A549 (cell line): ENCODE measurements around the gene ITM2B.

Experiments used
- BCL3 ChIP-seq: fragments of >200 bp; sonication (Bioruptor Twin); formaldehyde crosslinking; IDR thresholded peaks from 3 replicates; pipeline ENCODE4 v1.6.1; 2016
- CEBPB ChIP-seq, 2 experiments: fragments of >200 bp in 1 of 2; sonication (Bioruptor Twin) in 1 of 2; formaldehyde crosslinking in 1 of 2; IDR thresholded peaks; 2 replicates each; pipeline ENCODE4 v1.6.1; 2012 to 2016
- EHMT2 ChIP-seq: fragments of 200-600 bp; sonication (generic); IDR thresholded peaks from 2 replicates; pipeline ENCODE4 v1.6.1; 2016; ENCODE audit warnings: antibody characterized with exemption, low read depth, mild to moderate bottlenecking, moderate library complexity
- ELK1 ChIP-seq: fragments of 150-350 bp; IDR thresholded peaks from 2 replicates; pipeline ENCODE4 v1.6.1; 2014; ENCODE audit warnings: low read depth, mild to moderate bottlenecking, low read length
- HES2 ChIP-seq: fragments of >200 bp; sonication (Bioruptor Twin); formaldehyde crosslinking; IDR thresholded peaks from 2 replicates; pipeline ENCODE4 v1.6.1; 2016
- MYC ChIP-seq: IDR thresholded peaks from 2 replicates; pipeline ENCODE4 v1.6.1; 2012; ENCODE audit warnings: mild to moderate bottlenecking, inconsistent platforms, low read length, improper control_type of control experiment, borderline replicate concordance
- POLR2A ChIP-seq: IDR thresholded peaks from 2 replicates; pipeline ENCODE4 v1.6.1; 2012; ENCODE audit warnings: mild to moderate bottlenecking, low read length
- RCOR1 ChIP-seq: fragments of 150-350 bp; IDR thresholded peaks from 2 replicates; pipeline ENCODE4 v1.6.1; 2014; ENCODE audit warnings: antibody characterized with exemption, low read length, low read depth
- TF ChIP-seq, protein P1 (sequence below): fragments of >200 bp; sonication (Bioruptor Twin); formaldehyde crosslinking; IDR thresholded peaks from 3 replicates; pipeline ENCODE4 v1.5.1; 2016
- TF ChIP-seq, protein P2 (sequence below): fragments of 200-600 bp; sonication (generic); IDR thresholded peaks from 2 replicates; pipeline ENCODE4 v1.6.1; 2016; ENCODE audit warnings: antibody characterized with exemption, mild to moderate bottlenecking, moderate library complexity
- TF ChIP-seq, protein P3 (sequence below): IDR thresholded peaks from 2 replicates; pipeline ENCODE4 v1.6.1; 2012

DNA sequence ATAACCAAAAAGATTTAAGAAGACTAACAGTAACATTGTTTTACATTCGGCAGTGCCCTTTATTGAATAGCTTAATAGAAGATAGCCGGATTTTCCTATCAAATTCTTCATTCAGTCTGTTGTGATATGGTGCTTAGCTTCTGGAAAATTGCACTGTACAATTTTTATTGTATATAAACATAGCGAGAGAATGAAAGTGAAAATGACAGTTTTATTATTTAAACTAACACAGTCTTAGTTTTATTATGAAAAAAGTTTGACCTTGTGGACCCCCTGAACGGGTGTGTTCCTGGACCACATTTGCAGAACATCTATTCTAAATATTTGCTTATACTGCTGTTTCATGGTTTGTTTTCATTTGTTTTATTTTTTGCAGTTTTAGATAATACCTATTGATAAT is 8.6 kb downstream of the ITM2B start:
- TF ChIP-seq, protein P1, sequence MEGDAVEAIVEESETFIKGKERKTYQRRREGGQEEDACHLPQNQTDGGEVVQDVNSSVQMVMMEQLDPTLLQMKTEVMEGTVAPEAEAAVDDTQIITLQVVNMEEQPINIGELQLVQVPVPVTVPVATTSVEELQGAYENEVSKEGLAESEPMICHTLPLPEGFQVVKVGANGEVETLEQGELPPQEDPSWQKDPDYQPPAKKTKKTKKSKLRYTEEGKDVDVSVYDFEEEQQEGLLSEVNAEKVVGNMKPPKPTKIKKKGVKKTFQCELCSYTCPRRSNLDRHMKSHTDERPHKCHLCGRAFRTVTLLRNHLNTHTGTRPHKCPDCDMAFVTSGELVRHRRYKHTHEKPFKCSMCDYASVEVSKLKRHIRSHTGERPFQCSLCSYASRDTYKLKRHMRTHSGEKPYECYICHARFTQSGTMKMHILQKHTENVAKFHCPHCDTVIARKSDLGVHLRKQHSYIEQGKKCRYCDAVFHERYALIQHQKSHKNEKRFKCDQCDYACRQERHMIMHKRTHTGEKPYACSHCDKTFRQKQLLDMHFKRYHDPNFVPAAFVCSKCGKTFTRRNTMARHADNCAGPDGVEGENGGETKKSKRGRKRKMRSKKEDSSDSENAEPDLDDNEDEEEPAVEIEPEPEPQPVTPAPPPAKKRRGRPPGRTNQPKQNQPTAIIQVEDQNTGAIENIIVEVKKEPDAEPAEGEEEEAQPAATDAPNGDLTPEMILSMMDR: no peak
- no peak for TF ChIP-seq EHMT2
- TF ChIP-seq POLR2A: no peak
- TF ChIP-seq ELK1: no peak
- TF ChIP-seq MYC: no peak
- no peak for TF ChIP-seq HES2
- TF ChIP-seq, protein P2, sequence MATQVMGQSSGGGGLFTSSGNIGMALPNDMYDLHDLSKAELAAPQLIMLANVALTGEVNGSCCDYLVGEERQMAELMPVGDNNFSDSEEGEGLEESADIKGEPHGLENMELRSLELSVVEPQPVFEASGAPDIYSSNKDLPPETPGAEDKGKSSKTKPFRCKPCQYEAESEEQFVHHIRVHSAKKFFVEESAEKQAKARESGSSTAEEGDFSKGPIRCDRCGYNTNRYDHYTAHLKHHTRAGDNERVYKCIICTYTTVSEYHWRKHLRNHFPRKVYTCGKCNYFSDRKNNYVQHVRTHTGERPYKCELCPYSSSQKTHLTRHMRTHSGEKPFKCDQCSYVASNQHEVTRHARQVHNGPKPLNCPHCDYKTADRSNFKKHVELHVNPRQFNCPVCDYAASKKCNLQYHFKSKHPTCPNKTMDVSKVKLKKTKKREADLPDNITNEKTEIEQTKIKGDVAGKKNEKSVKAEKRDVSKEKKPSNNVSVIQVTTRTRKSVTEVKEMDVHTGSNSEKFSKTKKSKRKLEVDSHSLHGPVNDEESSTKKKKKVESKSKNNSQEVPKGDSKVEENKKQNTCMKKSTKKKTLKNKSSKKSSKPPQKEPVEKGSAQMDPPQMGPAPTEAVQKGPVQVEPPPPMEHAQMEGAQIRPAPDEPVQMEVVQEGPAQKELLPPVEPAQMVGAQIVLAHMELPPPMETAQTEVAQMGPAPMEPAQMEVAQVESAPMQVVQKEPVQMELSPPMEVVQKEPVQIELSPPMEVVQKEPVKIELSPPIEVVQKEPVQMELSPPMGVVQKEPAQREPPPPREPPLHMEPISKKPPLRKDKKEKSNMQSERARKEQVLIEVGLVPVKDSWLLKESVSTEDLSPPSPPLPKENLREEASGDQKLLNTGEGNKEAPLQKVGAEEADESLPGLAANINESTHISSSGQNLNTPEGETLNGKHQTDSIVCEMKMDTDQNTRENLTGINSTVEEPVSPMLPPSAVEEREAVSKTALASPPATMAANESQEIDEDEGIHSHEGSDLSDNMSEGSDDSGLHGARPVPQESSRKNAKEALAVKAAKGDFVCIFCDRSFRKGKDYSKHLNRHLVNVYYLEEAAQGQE: no peak
- TF ChIP-seq RCOR1: no peak
- TF ChIP-seq BCL3: no peak
- TF ChIP-seq CEBPB (IDR thresholded peaks at IDR 0.05): no peak
- TF ChIP-seq, protein P3, sequence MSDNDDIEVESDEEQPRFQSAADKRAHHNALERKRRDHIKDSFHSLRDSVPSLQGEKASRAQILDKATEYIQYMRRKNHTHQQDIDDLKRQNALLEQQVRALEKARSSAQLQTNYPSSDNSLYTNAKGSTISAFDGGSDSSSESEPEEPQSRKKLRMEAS: no peak
